HCT116 (cell line): ENCODE measurements around the gene USP48. TPM values are rescaled to one million over a fixed set of nuclear protein-coding genes. Genes with fewer than 3 reads are reported as not detected.

Source experiments
- ATAC-seq: fragments of 200-7000 bp; cut with Tn5 transposase; 2 replicates; pipeline ENCODE4 v1.9.1; 2020; ENCODE audit warnings: mild to moderate bottlenecking, moderate library complexity
- BruUV-seq: library from RNA; stranded (reverse); fragments of 400-500 nt; replicated peaks from 2 replicates; lab custom pipeline; 2021; lab: Mats Ljungman, UMichigan
- CTCF ChIA-PET: fragments of 300-600 bp; sonication (Branson Sonifier 250); formaldehyde crosslinking; loops from one replicate; lab custom pipeline; 2021; ENCODE audit warnings: antibody characterized with exemption; lab: Charles Lee
- POLR2A ChIA-PET: fragments of 300-600, 350-600 bp; sonication (Branson Sonifier 250); formaldehyde crosslinking; loops from one replicate; lab custom pipeline; 2021; ENCODE audit warnings: antibody characterized with exemption; lab: Charles Lee
- RAD21 ChIA-PET, 2 experiments: fragments of 300-600 bp; sonication (Branson Sonifier 250); formaldehyde crosslinking; loops; one replicate each; lab custom pipeline; 2023; ENCODE audit warnings: low total read pairs in 2 of 2; ENCODE audit not compliant: uncharacterized antibody in 2 of 2, unreplicated experiment in 2 of 2, low non-redundant PET in 1 of 2; lab: Charles Lee
- DNase-seq: peaks from one replicate; pipeline ENCODE4 v3.0.0-alpha.2; 2010; ENCODE audit warnings: low read depth, low spot score
- H2AFZ ChIP-seq: fragments of 200-600 bp; shearing (Covaris generic), sonication (generic); 2 replicates; pipeline ENCODE4 v1.6.1; 2017; ENCODE audit warnings: low read depth, mixed run types, mixed read lengths, antibody characterized with exemption, low read length; ENCODE audit not compliant: poor library complexity, severe bottlenecking
- H3K27ac ChIP-seq: 2 replicates; pipeline ENCODE4 v1.5.1; 2012; ENCODE audit warnings: low read depth, low read length
- H3K27me3 ChIP-seq: fragments of 200-600 bp; sonication (generic); 2 replicates; pipeline ENCODE4 v1.6.1; 2016; ENCODE audit warnings: mixed run types, low read length, mixed read lengths; ENCODE audit not compliant: insufficient read depth
- H3K36me3 ChIP-seq, 2 experiments: fragments of 200-500 bp in 1 of 2; fragments of 200-600 bp in 1 of 2; sonication (Bioruptor generic) in 1 of 2; sonication (generic) in 1 of 2; 2 replicates each; pipeline versions ENCODE4 v1.5.1 to v1.6.1; 2014 to 2016; ENCODE audit warnings: low read length in 2 of 2, inconsistent platforms in 1 of 2, mixed read lengths in 1 of 2, mixed run types in 1 of 2; ENCODE audit not compliant: insufficient read depth in 2 of 2, control insufficient read depth in 1 of 2
- H3K4me1 ChIP-seq, 2 experiments: fragments of 200-600 bp in 1 of 2; sonication (generic) in 1 of 2; 2 replicates each; pipeline versions ENCODE4 v1.5.1 to v1.6.1; 2012 to 2017; ENCODE audit warnings: low read length in 2 of 2, inconsistent platforms in 1 of 2, mild to moderate bottlenecking in 1 of 2, mixed read lengths in 1 of 2, mixed run types in 1 of 2, moderate library complexity in 1 of 2; ENCODE audit not compliant: insufficient read depth in 2 of 2, control insufficient read depth in 1 of 2
- H3K4me2 ChIP-seq: fragments of 200-600 bp; sonication (generic); 2 replicates; pipeline ENCODE4 v1.6.1; 2017; ENCODE audit warnings: mixed run types, low read length, mixed read lengths
- H3K4me3 ChIP-seq, 2 experiments: fragments of 200-600 bp in 1 of 2; sonication (generic) in 1 of 2; replicated peaks in 1 of 2; 2 replicates each; pipeline ENCODE4 v1.5.1; 2011 to 2016; ENCODE audit warnings: low read length in 2 of 2, control low read depth in 1 of 2, low read depth in 1 of 2, mild to moderate bottlenecking in 1 of 2, mixed read lengths in 1 of 2, mixed run types in 1 of 2
- H3K79me2 ChIP-seq: fragments of 200-600 bp; sonication (generic); 2 replicates; pipeline ENCODE4 v1.6.1; 2017; ENCODE audit warnings: mild to moderate bottlenecking, mixed run types, low read length, moderate library complexity, mixed read lengths; ENCODE audit not compliant: insufficient read depth
- H3K9ac ChIP-seq: fragments of 200-600 bp; sonication (generic); 2 replicates; pipeline ENCODE4 v1.6.1; 2016; ENCODE audit warnings: low read length, mixed read lengths
- H3K9me2 ChIP-seq: fragments of 200-600 bp; sonication (generic), shearing (Covaris generic); 2 replicates; pipeline ENCODE4 v1.6.1; 2017; ENCODE audit warnings: mixed run types, mild to moderate bottlenecking, moderate library complexity; ENCODE audit not compliant: insufficient read depth
- H3K9me3 ChIP-seq, 2 experiments: fragments of 200-500 bp in 1 of 2; fragments of 200-600 bp in 1 of 2; sonication (Bioruptor generic) in 1 of 2; sonication (generic) in 1 of 2; 2 replicates each; pipeline ENCODE4 v1.6.1; 2014 to 2017; ENCODE audit warnings: low read length in 2 of 2, mixed read lengths in 2 of 2, inconsistent platforms in 1 of 2, low read depth in 1 of 2, mild to moderate bottlenecking in 1 of 2, mixed run types in 1 of 2, moderate library complexity in 1 of 2; ENCODE audit not compliant: control insufficient read depth in 1 of 2, insufficient read depth in 1 of 2
- H4K20me1 ChIP-seq: fragments of 200-600 bp; sonication (generic), shearing (Covaris generic); 2 replicates; pipeline ENCODE4 v1.6.1; 2017; ENCODE audit warnings: mixed run types, mild to moderate bottlenecking, moderate library complexity; ENCODE audit not compliant: insufficient read depth
- ATF3 ChIP-seq: IDR thresholded peaks from 2 replicates; pipeline ENCODE4 v1.6.1; 2012
- CEBPB ChIP-seq: IDR thresholded peaks from 2 replicates; pipeline ENCODE4 v1.6.1; 2012; ENCODE audit warnings: low read depth
- CTCF ChIP-seq, 3 experiments: fragments of 200-600 bp in 1 of 3; sonication (generic) in 1 of 3; IDR thresholded peaks in 2 of 3; conservative IDR thresholded peaks in 1 of 3; 2 replicates each; pipeline ENCODE4 v1.5.1; 2012 to 2017; ENCODE audit warnings: low read depth in 2 of 3, low read length in 2 of 3, antibody characterized with exemption in 1 of 3, borderline replicate concordance in 1 of 3, control low read depth in 1 of 3, mild to moderate bottlenecking in 1 of 3, mixed read lengths in 1 of 3, mixed run types in 1 of 3, moderate library complexity in 1 of 3; ENCODE audit not compliant: insufficient read depth in 1 of 3
- EGR1 ChIP-seq: IDR thresholded peaks from 2 replicates; pipeline ENCODE4 v1.6.1; 2012; ENCODE audit warnings: low read depth
- EZH2 ChIP-seq: fragments of 200-600 bp; sonication (generic); IDR thresholded peaks from 2 replicates; pipeline ENCODE4 v1.6.1; 2017; ENCODE audit warnings: antibody characterized with exemption, mixed run types
- FOSL1 ChIP-seq: IDR thresholded peaks from 2 replicates; pipeline ENCODE4 v1.6.1; 2012; ENCODE audit warnings: low read depth
- JUND ChIP-seq: IDR thresholded peaks from 2 replicates; pipeline ENCODE4 v1.6.1; 2012
- POLR2A ChIP-seq: IDR thresholded peaks from 2 replicates; pipeline ENCODE4 v1.7.0; 2011; ENCODE audit warnings: borderline replicate concordance; ENCODE audit not compliant: insufficient read depth, insufficient read length; ENCODE audit errors: extremely low read depth
- POLR2AphosphoS5 ChIP-seq: IDR thresholded peaks from 2 replicates; pipeline ENCODE4 v1.6.1; 2011; ENCODE audit warnings: mild to moderate bottlenecking, low read depth, low read length, moderate library complexity
- SIN3A ChIP-seq: IDR thresholded peaks from 2 replicates; pipeline ENCODE4 v1.6.1; 2012; ENCODE audit warnings: low read depth
- SRF ChIP-seq: IDR thresholded peaks from 2 replicates; pipeline ENCODE4 v1.6.1; 2012; ENCODE audit warnings: low read depth
- TCF7L2 ChIP-seq: IDR thresholded peaks from 2 replicates; pipeline ENCODE4 v1.7.0; 2011; ENCODE audit warnings: borderline replicate concordance, inconsistent platforms; ENCODE audit not compliant: insufficient read depth, insufficient read length; ENCODE audit errors: extremely low read depth
- ZFX ChIP-seq: fragments of 450-650 bp; IDR thresholded peaks from 2 replicates; pipeline ENCODE4 v1.6.1; 2017
- ZNF274 ChIP-seq: fragments of 200-500 bp; sonication (Bioruptor generic); IDR thresholded peaks from 2 replicates; pipeline ENCODE4 v1.6.1; 2014; ENCODE audit warnings: mild to moderate bottlenecking, low read depth, low read length, inconsistent platforms
- intact Hi-C: fragments of 100-400 bp; cut with micrococcal nuclease; formaldehyde crosslinking; loops from 2 replicates; pipeline ENCODE4 v1.10.0; 2022
- total RNA-seq: library from RNA; stranded (reverse); gene quantifications from one replicate; pipeline ENCODE4 v1.2.1, GENCODE V29; 2021; ENCODE audit not compliant: unreplicated experiment
- TF ChIP-seq, protein P1 (sequence below): IDR thresholded peaks from 2 replicates; pipeline ENCODE4 v1.6.1; 2012; ENCODE audit warnings: low read depth

The USP48 gene
- total RNA-seq, 1 experiment from 2014 or later: 54.8 TPM

DNA sequence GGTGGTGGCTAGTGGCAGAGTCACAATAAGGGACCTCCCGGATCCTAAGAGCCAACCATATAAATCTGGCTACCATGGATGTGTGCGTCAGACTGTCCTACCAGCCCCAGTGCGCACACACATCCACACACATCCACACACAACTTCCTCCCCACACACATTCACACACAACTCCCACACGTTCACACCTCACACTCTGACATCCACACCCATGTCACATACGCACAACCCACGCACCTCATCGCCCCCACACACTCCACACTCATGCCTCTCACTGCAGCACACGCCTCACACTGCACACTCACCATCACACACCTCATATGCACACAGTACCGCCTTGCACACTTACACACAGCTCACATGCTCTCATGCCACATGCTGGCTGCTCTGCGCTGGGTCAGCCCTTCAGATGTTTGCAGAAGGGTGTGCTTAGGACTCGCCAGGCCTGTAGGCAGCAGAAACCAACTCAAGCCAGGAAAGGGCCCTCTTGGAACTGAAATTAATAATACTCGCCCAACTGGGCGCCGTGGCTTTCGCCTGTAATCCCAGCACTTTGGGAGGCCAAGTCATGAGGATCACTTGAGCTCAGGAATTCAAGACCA is 32.1 kb upstream of the USP48 start:
- H3K79me2 ChIP-seq: no peaks in the 10 kb centered on the region
- intact Hi-C loops: no loop called here
- H3K4me3 ChIP-seq: no peak overlapping the region
- BruUV-seq: no TSS peak
- no peaks in the 10 kb centered on the region for H4K20me1 ChIP-seq
- no peak for DNase-seq
- H3K27me3 ChIP-seq: no peaks in the 10 kb centered on the region
- H3K9ac ChIP-seq: no peak overlapping the region
- H3K36me3 ChIP-seq: no peaks in the 10 kb centered on the region
- peaks cover 11 to 23% of the 10 kb centered on the region in 2 experiments; a peak in 3 of 4 replicates for H3K4me1 ChIP-seq
- no peak overlapping the region for H3K4me2 ChIP-seq
- H2AFZ ChIP-seq: no peak overlapping the region
- ChIA-PET POLR2A (no interaction called here), CTCF (no interaction called here), RAD21 (no interaction called here)
- TF ChIP-seq EGR1: no peak
- TF ChIP-seq SIN3A: no peak
- TF ChIP-seq ATF3: no peak
- no peak for TF ChIP-seq TCF7L2
- no peak for TF ChIP-seq CTCF (IDR thresholded peaks at IDR 0.05 in 2 of 3, conservative IDR thresholded peaks at IDR 0.05 in 1 of 3; ENCODE audit: borderline replicate concordance in 1 of 3, insufficient read depth in 1 of 3, low read depth in 2 of 3, low read length in 2 of 3)
- TF ChIP-seq POLR2A: no peak
- TF ChIP-seq EZH2: no peak
- TF ChIP-seq SRF: no peak
- no peak for TF ChIP-seq ZFX
- TF ChIP-seq, protein P1, sequence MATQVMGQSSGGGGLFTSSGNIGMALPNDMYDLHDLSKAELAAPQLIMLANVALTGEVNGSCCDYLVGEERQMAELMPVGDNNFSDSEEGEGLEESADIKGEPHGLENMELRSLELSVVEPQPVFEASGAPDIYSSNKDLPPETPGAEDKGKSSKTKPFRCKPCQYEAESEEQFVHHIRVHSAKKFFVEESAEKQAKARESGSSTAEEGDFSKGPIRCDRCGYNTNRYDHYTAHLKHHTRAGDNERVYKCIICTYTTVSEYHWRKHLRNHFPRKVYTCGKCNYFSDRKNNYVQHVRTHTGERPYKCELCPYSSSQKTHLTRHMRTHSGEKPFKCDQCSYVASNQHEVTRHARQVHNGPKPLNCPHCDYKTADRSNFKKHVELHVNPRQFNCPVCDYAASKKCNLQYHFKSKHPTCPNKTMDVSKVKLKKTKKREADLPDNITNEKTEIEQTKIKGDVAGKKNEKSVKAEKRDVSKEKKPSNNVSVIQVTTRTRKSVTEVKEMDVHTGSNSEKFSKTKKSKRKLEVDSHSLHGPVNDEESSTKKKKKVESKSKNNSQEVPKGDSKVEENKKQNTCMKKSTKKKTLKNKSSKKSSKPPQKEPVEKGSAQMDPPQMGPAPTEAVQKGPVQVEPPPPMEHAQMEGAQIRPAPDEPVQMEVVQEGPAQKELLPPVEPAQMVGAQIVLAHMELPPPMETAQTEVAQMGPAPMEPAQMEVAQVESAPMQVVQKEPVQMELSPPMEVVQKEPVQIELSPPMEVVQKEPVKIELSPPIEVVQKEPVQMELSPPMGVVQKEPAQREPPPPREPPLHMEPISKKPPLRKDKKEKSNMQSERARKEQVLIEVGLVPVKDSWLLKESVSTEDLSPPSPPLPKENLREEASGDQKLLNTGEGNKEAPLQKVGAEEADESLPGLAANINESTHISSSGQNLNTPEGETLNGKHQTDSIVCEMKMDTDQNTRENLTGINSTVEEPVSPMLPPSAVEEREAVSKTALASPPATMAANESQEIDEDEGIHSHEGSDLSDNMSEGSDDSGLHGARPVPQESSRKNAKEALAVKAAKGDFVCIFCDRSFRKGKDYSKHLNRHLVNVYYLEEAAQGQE: no peak
- no peak for TF ChIP-seq CEBPB
- no peak for TF ChIP-seq POLR2AphosphoS5
- TF ChIP-seq FOSL1: no peak
- TF ChIP-seq ZNF274: no peak
- no peak for TF ChIP-seq JUND
- no peak for ATAC-seq
- H3K27ac ChIP-seq: no peak overlapping the region
- H3K9me3 ChIP-seq: no peaks in the 10 kb centered on the region
- H3K9me2 ChIP-seq: no peaks in the 10 kb centered on the region
